Stomach smooth muscle (tissue), 2 donors: Measurements from ENCODE around the gene ERP27.

Source experiments
- H3K27ac ChIP-seq: one replicate; pipeline ENCODE4 v1.7.0; 2013; ENCODE audit warnings: mild to moderate bottlenecking, low read length, inconsistent platforms
- H3K27me3 ChIP-seq, 2 donors: one replicate each; pipeline ENCODE4 v1.7.0; 2013; ENCODE audit warnings: low read length in 2 of 2; ENCODE audit not compliant: insufficient read depth in 2 of 2, control insufficient read depth in 1 of 2
- H3K36me3 ChIP-seq, 2 donors: one replicate each; pipeline ENCODE4 v1.7.0; 2013; ENCODE audit warnings: low read length in 2 of 2; ENCODE audit not compliant: control insufficient read depth in 2 of 2, insufficient read depth in 2 of 2
- H3K4me1 ChIP-seq: one replicate; pipeline ENCODE4 v1.7.0; 2013; ENCODE audit warnings: low read length; ENCODE audit not compliant: control insufficient read depth, insufficient read depth
- H3K4me3 ChIP-seq, 2 donors: one replicate each; pipeline ENCODE4 v1.7.0; 2013; ENCODE audit warnings: low read length in 2 of 2
- H3K9ac ChIP-seq, 2 donors: one replicate each; pipeline ENCODE4 v1.7.0; 2013; ENCODE audit warnings: low read length in 2 of 2, mild to moderate bottlenecking in 1 of 2
- H3K9me3 ChIP-seq, 2 donors: one replicate each; pipeline ENCODE4 v1.7.0; 2013; ENCODE audit warnings: low read length in 2 of 2; ENCODE audit not compliant: control insufficient read depth in 2 of 2
- donor health status: healthy.
- donor health status: Pancreatic carcinoma.

Gene ERP27

GRCh38 chr12:14974633-14975032, 36.3 kb upstream of the ERP27 start:
- H3K9ac ChIP-seq, result no peak overlapping the region
- no peak overlapping the region for H3K27ac ChIP-seq
- H3K27me3 ChIP-seq, result no peaks in the 10 kb centered on the region
- no peak overlapping the region for H3K4me3 ChIP-seq
- no peaks in the 10 kb centered on the region for H3K36me3 ChIP-seq
- H3K4me1 ChIP-seq, result no peaks in the 10 kb centered on the region
- H3K9me3 ChIP-seq, result no peaks in the 10 kb centered on the region

- H3K36me3 ChIP-seq, result no peaks in the 10 kb centered on the region
- no peak within 1 kb of the TSS for H3K27ac ChIP-seq
- H3K9me3 ChIP-seq, result no peaks in the 10 kb centered on the region
- H3K4me1 ChIP-seq, result no peaks in the 10 kb centered on the region
- H3K4me3 ChIP-seq, result no peak within 1 kb of the TSS
- no peaks in the 10 kb centered on the region for H3K27me3 ChIP-seq
- no peak within 1 kb of the TSS for H3K9ac ChIP-seq
These were observed 34.5 kb upstream of the ERP27 start, which contains the start of gene PDE6H for GRCh38 chr12:14972816-14973215. Gene PDE6H (plus strand): TSS chr12:14973042. CDS start chr12:14978013, 4,971 bp downstream.

DNA sequence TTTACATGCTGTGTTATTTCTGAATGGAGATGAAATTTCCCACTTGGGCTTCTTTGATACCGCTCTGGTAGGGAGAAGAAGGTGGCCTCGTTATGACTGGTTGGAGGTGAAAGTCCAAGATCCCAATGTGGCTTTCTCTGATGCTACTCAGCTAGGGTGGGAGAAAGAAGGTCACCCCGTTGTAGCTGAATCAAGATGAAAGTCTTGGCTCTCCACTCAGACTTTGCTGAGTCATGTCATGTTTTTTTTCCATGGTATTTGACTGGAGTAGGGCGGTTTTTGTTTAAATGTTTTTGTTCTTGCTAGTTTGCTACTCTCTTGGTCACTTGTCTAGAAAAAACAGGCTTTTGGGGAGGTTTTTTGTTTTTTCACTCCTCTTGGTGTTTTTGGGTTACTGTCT, 32.1 kb upstream of the ERP27 start:
- H3K4me1 ChIP-seq, result no peaks in the 10 kb centered on the region
- H3K9me3 ChIP-seq, result no peaks in the 10 kb centered on the region
- no peaks in the 10 kb centered on the region for H3K27me3 ChIP-seq
- H3K4me3 ChIP-seq, result no peak overlapping the region
- H3K27ac ChIP-seq, result no peak overlapping the region
- H3K9ac ChIP-seq, result no peak overlapping the region
- no peaks in the 10 kb centered on the region for H3K36me3 ChIP-seq

- no peaks in the 10 kb centered on the region for H3K36me3 ChIP-seq
- no peaks in the 10 kb centered on the region for H3K9me3 ChIP-seq
- H3K4me1 ChIP-seq, result no peaks in the 10 kb centered on the region
- H3K9ac ChIP-seq, result no peak overlapping the region
- no peaks in the 10 kb centered on the region for H3K27me3 ChIP-seq
- no peak overlapping the region for H3K27ac ChIP-seq
- no peak overlapping the region for H3K4me3 ChIP-seq
These were observed 30.1 kb upstream of the ERP27 start for GRCh38 chr12:14968478-14968877.

DNA sequence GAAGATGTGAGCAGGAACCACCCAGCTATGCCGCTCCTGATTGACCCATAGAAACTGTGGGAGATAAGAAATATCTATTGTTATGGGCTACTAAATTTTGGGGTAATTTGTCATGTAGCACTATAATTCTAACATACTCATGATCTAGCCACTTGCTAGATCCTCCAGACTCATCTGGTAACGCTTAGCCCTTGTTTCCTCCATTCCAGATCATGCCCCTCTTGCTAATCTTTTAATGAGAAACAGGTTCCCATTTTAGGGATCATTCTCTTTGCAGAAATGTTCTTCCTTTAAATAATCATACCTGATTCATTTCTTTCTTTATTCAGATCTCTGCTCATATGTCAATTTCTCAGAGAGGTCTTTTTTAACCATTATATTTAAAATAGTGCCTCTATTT, 26.9 kb upstream of the ERP27 start:
- no peak overlapping the region for H3K9ac ChIP-seq
- no peaks in the 10 kb centered on the region for H3K36me3 ChIP-seq
- no peaks in the 10 kb centered on the region for H3K27me3 ChIP-seq
- H3K9me3 ChIP-seq, result no peaks in the 10 kb centered on the region
- no peaks in the 10 kb centered on the region for H3K4me1 ChIP-seq
- H3K27ac ChIP-seq, result no peak overlapping the region
- no peak overlapping the region for H3K4me3 ChIP-seq

DNA sequence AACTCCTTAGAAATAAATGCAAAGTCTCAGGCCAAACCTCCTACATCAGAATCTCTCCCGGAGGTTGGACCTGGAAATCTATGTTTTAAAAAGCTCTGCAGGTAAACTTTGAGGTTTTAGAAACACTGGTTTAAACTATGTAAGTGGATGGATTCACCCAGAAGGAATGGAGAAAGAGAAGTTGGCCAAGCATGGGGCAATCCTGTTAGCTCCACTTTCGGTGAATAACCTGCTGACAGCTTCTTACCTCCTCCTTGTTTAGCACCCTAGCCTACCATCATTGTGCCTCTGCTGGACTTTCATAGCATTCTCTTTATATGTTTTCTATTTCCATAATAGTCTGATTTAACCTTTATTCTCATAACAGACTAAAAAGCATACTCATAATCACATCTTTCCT, 26.1 kb upstream of the ERP27 start:
- no peaks in the 10 kb centered on the region for H3K9me3 ChIP-seq
- no peaks in the 10 kb centered on the region for H3K4me1 ChIP-seq
- H3K36me3 ChIP-seq, result no peaks in the 10 kb centered on the region
- H3K4me3 ChIP-seq, result no peak overlapping the region
- no peak overlapping the region for H3K27ac ChIP-seq
- no peaks in the 10 kb centered on the region for H3K27me3 ChIP-seq
- H3K9ac ChIP-seq, result no peak overlapping the region

DNA sequence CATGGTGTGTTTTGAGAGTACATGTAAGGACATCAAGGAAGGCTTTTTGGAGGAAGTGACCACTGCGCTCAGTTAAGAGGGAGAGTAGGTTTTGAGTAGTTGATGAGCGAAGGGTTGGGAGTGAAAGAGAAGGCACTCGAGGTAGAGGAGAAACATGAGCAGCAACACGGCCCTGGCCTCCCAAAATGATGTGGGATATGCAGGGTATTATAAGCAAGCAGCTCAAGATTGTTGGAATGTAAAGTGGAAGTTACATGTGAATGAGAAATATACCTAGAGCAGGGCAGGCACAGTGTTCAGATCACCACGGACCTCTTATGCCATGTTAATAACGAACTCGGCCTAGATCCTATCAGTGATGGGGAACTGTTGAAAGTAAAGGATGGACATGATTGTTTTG, 25.2 kb upstream of the ERP27 start:
- no peaks in the 10 kb centered on the region for H3K27me3 ChIP-seq
- H3K27ac ChIP-seq, result no peak overlapping the region
- H3K4me1 ChIP-seq, result no peaks in the 10 kb centered on the region
- no peaks in the 10 kb centered on the region for H3K9me3 ChIP-seq
- no peak overlapping the region for H3K9ac ChIP-seq
- no peak overlapping the region for H3K4me3 ChIP-seq
- no peaks in the 10 kb centered on the region for H3K36me3 ChIP-seq

GRCh38 chr12:14962797-14963196, 24.5 kb upstream of the ERP27 start:
- Histone ChIP-seq H3K9ac (no peak overlapping the region), H3K36me3 (no peaks in the 10 kb centered on the region), H3K9me3 (no peaks in the 10 kb centered on the region), H3K4me1 (peaks cover under 1% of the 10 kb centered on the region), H3K27ac (no peak overlapping the region), H3K4me3 (no peak overlapping the region), H3K27me3 (no peaks in the 10 kb centered on the region)

GRCh38 chr12:14962153-14962539, 23.8 kb upstream of the ERP27 start:
- Histone ChIP-seq H3K4me3 (no peak overlapping the region), H3K27ac (peak overlapping the region; percentile 13)

DNA sequence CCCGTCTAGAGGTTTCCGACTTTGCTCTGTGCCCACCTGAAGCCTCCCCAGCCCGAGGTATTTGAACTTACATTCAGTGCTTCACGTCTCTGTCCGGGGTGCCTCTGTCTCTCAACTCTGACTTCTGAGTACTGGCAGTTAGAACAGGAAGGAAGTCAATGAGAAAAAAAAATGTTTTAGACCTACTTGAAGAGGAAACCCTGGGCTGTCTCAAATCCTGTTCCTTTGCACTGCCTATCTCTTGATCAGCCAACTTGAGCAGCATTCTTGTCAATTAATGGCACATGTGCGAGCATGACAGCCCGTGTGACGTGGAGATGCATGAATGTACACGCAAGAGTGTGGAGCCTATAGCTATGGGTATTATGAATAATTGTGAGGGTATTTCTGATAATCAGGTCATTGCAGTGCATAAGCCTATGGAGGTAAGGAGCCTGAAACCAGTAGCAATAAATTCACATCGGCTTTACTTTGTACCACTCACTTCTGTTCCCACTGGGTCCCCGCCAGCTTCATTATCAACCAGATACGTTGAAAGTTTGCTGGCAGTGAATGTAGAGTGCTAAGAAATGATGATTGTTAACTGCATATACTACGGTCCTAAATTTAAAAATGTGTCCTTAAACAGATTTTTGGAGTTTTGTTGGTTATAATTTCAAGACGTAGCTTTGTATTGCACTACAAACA, 23.3 kb upstream of the ERP27 start, which contains the start of gene ARHGDIB:
ARHGDIB (minus strand) TSS at position 136 of the 687 bp plus-strand sequence. CDS start 10,889 bp downstream, outside the sequence.
- Histone ChIP-seq H3K27me3 (no peaks in the 10 kb centered on the region), H3K4me3 (peak within 1 kb of the TSS; percentile 10 to 58), H3K9ac (no peak within 1 kb of the TSS), H3K36me3 (no peaks in the 10 kb centered on the region), H3K4me1 (peaks cover 9% of the 10 kb centered on the region), H3K9me3 (no peaks in the 10 kb centered on the region), H3K27ac (peak within 1 kb of the TSS; percentile 13)

More at GRCh38 chr12:14962153-14962539, 23.8 kb upstream of the ERP27 start:
- Histone ChIP-seq H3K36me3 (no peaks in the 10 kb centered on the region), H3K9me3 (no peaks in the 10 kb centered on the region), H3K27me3 (no peaks in the 10 kb centered on the region), H3K4me1 (peaks cover 6% of the 10 kb centered on the region), H3K9ac (no peak overlapping the region)
